HepG2 (cell line): ENCODE data around the gene NIFK. TPM values are rescaled to one million over a fixed set of nuclear protein-coding genes. Genes with fewer than 3 reads are reported as not detected.
"Not testable (repeated sequence)": the region's sequence is repeated elsewhere in the genome, so short reads cannot be mapped to it uniquely, and the experiment has no call there.

Experiments
- ATAC-seq: fragments of 200-7000 bp; cut with Tn5 transposase; 3 replicates; pipeline ENCODE4 v1.9.1; 2020; ENCODE audit warnings: mild to moderate bottlenecking, moderate library complexity
- BruUV-seq: library from RNA; stranded (reverse); fragments of 400-500 nt; replicated peaks from 2 replicates; lab custom pipeline; 2021; lab: Mats Ljungman, UMichigan
- CTCF ChIA-PET: fragments of 300-600 bp; formaldehyde crosslinking; extraction: SDS; loops from one replicate; lab custom pipeline; 2021; ENCODE audit warnings: low total read pairs, inconsistent platforms, low intra/inter-chr PET ratio; lab: Yijun Ruan, JAX
- POLR2A ChIA-PET: fragments of 350-600 bp; sonication (Branson Sonifier 250); formaldehyde crosslinking; loops from one replicate; lab custom pipeline; 2020; ENCODE audit warnings: antibody characterized with exemption, inconsistent platforms; lab: Yijun Ruan, JAX
- DNase-seq: peaks from one replicate; pipeline ENCODE4 v3.0.0-alpha.2; 2015; ENCODE audit warnings: low spot score
- FAIRE-seq: peaks from 3 replicates; lab custom pipeline; 2011; peaks lifted over from hg19 to GRCh38; lab: Jason Lieb, UNC
- H2AFZ ChIP-seq: one replicate; pipeline ENCODE4 v1.6.1; 2011; ENCODE audit warnings: low read length, inconsistent platforms
- H3K27ac ChIP-seq: fragments of 300-600 bp; 3 replicates; pipeline ENCODE4 v1.8.0; 2011; ENCODE audit warnings: mixed run types, mild to moderate bottlenecking, mixed read lengths, low read length, inconsistent platforms; ENCODE audit not compliant: insufficient read depth; ENCODE audit errors: extremely low read length
- H3K27me3 ChIP-seq, 2 experiments: fragments of 200-600 bp in 1 of 2; 2 replicates in 1 of 2; 3 replicates in 1 of 2; pipeline versions ENCODE4 v1.6.0 to v1.8.0; 2011; ENCODE audit warnings: low read length in 2 of 2, mild to moderate bottlenecking in 2 of 2, moderate library complexity in 2 of 2, inconsistent platforms in 1 of 2; ENCODE audit not compliant: insufficient read depth in 2 of 2, control insufficient read depth in 1 of 2
- H3K36me3 ChIP-seq, 2 experiments: fragments of 200-600 bp in 1 of 2; replicated peaks in 1 of 2; 2 replicates in 1 of 2; 3 replicates in 1 of 2; pipeline versions ENCODE4 v1.5.1 to v1.8.0; 2011; ENCODE audit warnings: low read length in 2 of 2, inconsistent platforms in 1 of 2; ENCODE audit not compliant: insufficient read depth in 2 of 2, control insufficient read depth in 1 of 2
- H3K4me1 ChIP-seq: 2 replicates; pipeline ENCODE4 v1.5.1; 2012; ENCODE audit warnings: low read length, inconsistent platforms; ENCODE audit not compliant: insufficient read depth
- H3K4me2 ChIP-seq: 2 replicates; pipeline ENCODE4 v1.6.0; 2011; ENCODE audit warnings: low read depth, low read length, inconsistent platforms
- H3K4me3 ChIP-seq, 3 experiments: fragments of 200-600 bp in 1 of 3; sonication (generic), shearing (Covaris generic) in 1 of 3; replicated peaks in 1 of 3; 2 replicates each; pipeline ENCODE4 v1.5.1; 2011 to 2016; ENCODE audit warnings: low read length in 3 of 3, inconsistent platforms in 2 of 3, low read depth in 2 of 3, mild to moderate bottlenecking in 2 of 3, control low read depth in 1 of 3, mixed read lengths in 1 of 3; ENCODE audit not compliant: insufficient read depth in 1 of 3
- H3K79me2 ChIP-seq: one replicate; pipeline ENCODE4 v1.6.1; 2011; ENCODE audit warnings: low read length, inconsistent platforms; ENCODE audit not compliant: insufficient read depth
- H3K9ac ChIP-seq: 2 replicates; pipeline ENCODE4 v1.6.0; 2011; ENCODE audit warnings: mild to moderate bottlenecking, low read depth, low read length, inconsistent platforms; ENCODE audit not compliant: insufficient read depth
- H3K9me3 ChIP-seq: 2 replicates; pipeline ENCODE4 v1.5.1; 2012; ENCODE audit warnings: mild to moderate bottlenecking, low read length
- H4K20me1 ChIP-seq: 2 replicates; pipeline ENCODE4 v1.6.0; 2011; ENCODE audit warnings: inconsistent platforms, mild to moderate bottlenecking, low read length, moderate library complexity; ENCODE audit not compliant: insufficient read depth
- ARID4A ChIP-seq: sonication (generic); formaldehyde crosslinking; IDR thresholded peaks from 2 replicates; pipeline ENCODE4 v1.5.0; 2020; ENCODE audit warnings: mild to moderate bottlenecking, missing genetic modification reagents, borderline replicate concordance
- DNMT1 ChIP-seq: sonication (generic); formaldehyde crosslinking; IDR thresholded peaks from 2 replicates; pipeline ENCODE4 v1.5.1; 2020; ENCODE audit warnings: mild to moderate bottlenecking, missing genetic modification reagents
- LCORL ChIP-seq, 2 experiments: fragments of 450-650 bp in 1 of 2; sonication (generic) in 1 of 2; formaldehyde crosslinking in 1 of 2; IDR thresholded peaks; 2 replicates each; pipeline versions ENCODE4 v1.5.0 to v1.6.1; 2017 to 2020; ENCODE audit warnings: antibody characterized with exemption in 1 of 2, missing genetic modification reagents in 1 of 2
- MAFK ChIP-seq, 2 experiments: IDR thresholded peaks in 1 of 2; conservative IDR thresholded peaks in 1 of 2; 2 replicates each; pipeline ENCODE4 v1.6.1; 2011; ENCODE audit warnings: improper control_type of control experiment in 2 of 2, low read length in 2 of 2
- NRL ChIP-seq: sonication (generic); formaldehyde crosslinking; IDR thresholded peaks from 2 replicates; pipeline ENCODE4 v1.5.0; 2020; ENCODE audit warnings: missing genetic modification reagents, mild to moderate bottlenecking, moderate library complexity, borderline replicate concordance
- SIN3A ChIP-seq: IDR thresholded peaks from 2 replicates; pipeline ENCODE4 v1.6.1; 2011; ENCODE audit warnings: low read depth, mild to moderate bottlenecking, control low read depth, low read length, borderline replicate concordance
- ZBTB7A ChIP-seq: sonication (generic); formaldehyde crosslinking; IDR thresholded peaks from 2 replicates; pipeline ENCODE4 v1.8.0; 2022; ENCODE audit warnings: mild to moderate bottlenecking, missing genetic modification reagents
- ZC3H13 ChIP-seq: sonication (generic); formaldehyde crosslinking; IDR thresholded peaks from 2 replicates; pipeline ENCODE4 v1.8.1; 2023; ENCODE audit warnings: mild to moderate bottlenecking, missing genetic modification reagents, moderate library complexity
- WGBS: methylation state at CpG from one replicate; pipeline ENCODE4 v1.1.6; 2017; ENCODE audit warnings: low lambda C conversion rate; 5-methylcytosine and 5-hydroxymethylcytosine counted together
- in situ Hi-C: cut with HindIII; loops from 2 replicates; pipeline ENCODE4 v1.10.0; 2017; ENCODE audit warnings: low pct_unique_long_range_greater_than_20kb; ENCODE audit not compliant: extremely low pct_ligation_motif_present
- intact Hi-C: fragments of 100-400 bp; cut with micrococcal nuclease; formaldehyde crosslinking; loops from one replicate; pipeline ENCODE4 v1.10.0; 2022; ENCODE audit not compliant: unreplicated experiment
- polyA plus RNA-seq, 8 experiments: library from polyadenylated mRNA; depleted of rRNA in 3 of 8; stranded (reverse) in 7 of 8; unstranded in 1 of 8; fragments of >200 nt; fragmentation: Illumina TruSeq in 4 of 8; extraction: Trizol in 4 of 8; gene quantifications; 2 replicates each; pipeline versions ENCODE4 v1.2.1 to v1.2.3, GENCODE V29; 2011 to 2016; ENCODE audit warnings: low read depth in 4 of 8, missing spikeins in 1 of 8, mixed read lengths in 1 of 8; ENCODE audit not compliant: insufficient read depth in 1 of 8
- total RNA-seq, 5 experiments: library from RNA; depleted of rRNA; stranded (reverse); fragments of >200 nt; fragmentation: Illumina TruSeq; extraction: Trizol; gene quantifications; 2 replicates each; pipeline ENCODE4 v1.2.3, GENCODE V29; 2016; ENCODE audit warnings: low read depth in 1 of 5
- TF ChIP-seq, protein P1 (sequence below): sonication (generic); formaldehyde crosslinking; IDR thresholded peaks from 2 replicates; pipeline ENCODE4 v1.8.0; 2022; ENCODE audit warnings: mild to moderate bottlenecking, missing genetic modification reagents, moderate library complexity

The NIFK gene
- total and polyA plus RNA-seq, 2 of the 13 experiments (the other 11 are each of a cell fraction or from before 2014, with no cell fraction given) = 19.6 to 105 TPM

- ATAC-seq, H3K4me3 ChIP-seq, intact Hi-C loops, H3K9me3 ChIP-seq, H3K36me3 ChIP-seq, H2AFZ ChIP-seq, H3K27me3 ChIP-seq, H3K27ac ChIP-seq, DNase-seq, CTCF ChIA-PET, BruUV-seq, FAIRE-seq, H3K79me2 ChIP-seq, H3K4me2 ChIP-seq, H4K20me1 ChIP-seq, in situ Hi-C loops, H3K9ac ChIP-seq: not testable (repeated sequence)
- peaks cover 65% of the 10 kb centered on the region for H3K4me1 ChIP-seq
- POLR2A ChIA-PET = interaction anchor here (5.9 kb wide), 1 partner anchor 52 kb away, joined by 34 read pairs; the partner anchor contains the start of gene CLASP1
- TF ChIP-seq MAFK (conservative IDR thresholded peaks at IDR 0.05 in 1 of 2, IDR thresholded peaks at IDR 0.05 in 1 of 2; ENCODE audit: low read length in 2 of 2) = 0 out of 4 replicates have a peak, but pooled peaks of 1 of the 2 experiments have one; percentile 3
These were observed 34.9 kb downstream of the NIFK start for GRCh38 chr2:121701761-121702160.

DNA sequence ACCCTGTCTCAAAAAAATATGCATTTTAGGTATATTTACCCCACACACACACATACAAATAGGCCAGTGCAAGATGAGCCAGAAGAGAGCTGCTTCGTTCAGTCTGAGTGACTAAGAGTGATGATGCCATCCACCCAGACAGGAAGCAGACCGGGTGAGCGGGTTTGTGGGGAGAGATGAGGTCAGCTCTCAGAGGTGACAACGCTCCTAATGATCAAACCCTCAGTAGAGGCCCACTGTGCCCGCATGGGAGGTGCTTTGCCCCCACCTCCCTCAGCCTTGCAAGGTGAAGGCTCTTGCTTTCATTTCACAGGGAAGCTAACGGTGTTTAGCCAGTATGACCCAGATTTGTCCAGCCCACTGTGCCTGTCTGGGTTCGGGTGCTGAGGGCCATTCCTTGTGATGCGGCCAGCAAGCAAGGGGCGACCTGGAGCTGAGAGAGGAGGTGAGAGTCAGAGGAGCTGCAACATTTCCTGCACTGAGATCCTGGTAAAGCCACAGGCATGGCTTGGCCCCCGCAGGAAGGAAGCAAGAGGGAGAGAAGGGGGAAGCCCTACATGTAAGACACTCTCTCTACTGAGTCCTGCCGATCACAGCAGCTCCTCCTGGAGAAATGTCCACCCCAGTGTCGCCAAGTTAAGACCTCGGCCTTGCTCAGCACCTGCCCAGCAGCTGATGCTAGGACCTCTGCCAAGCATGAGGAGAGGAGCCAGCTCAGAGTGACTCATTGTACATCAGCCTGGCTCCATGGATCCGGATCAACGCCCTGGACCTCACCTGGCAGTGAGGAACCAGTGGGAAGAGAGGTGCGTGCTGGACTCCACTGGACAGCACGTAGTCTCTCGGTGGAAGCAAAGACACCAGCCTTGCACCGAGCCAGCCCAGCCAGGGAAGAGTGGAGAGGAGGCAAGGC, 37.0 kb downstream of the NIFK start:
- no peaks in the 10 kb centered on the region for H4K20me1 ChIP-seq
- H3K4me1 ChIP-seq = peaks cover 54% of the 10 kb centered on the region
- ChIA-PET POLR2A (interaction anchor here (0.6 to 5.9 kb wide), 9 partner anchors 8 to 169 kb away, joined by 3 to 34 read pairs (median 5); partner anchors contain the start of genes CLASP1 and RNU4ATAC), CTCF (no interaction called here)
- no peak overlapping the region for H3K27ac ChIP-seq
- 3% methylated on average over 19 of the region's 19 CpGs for WGBS
- no peaks in the 10 kb centered on the region for H3K79me2 ChIP-seq
- peak overlapping the region; percentile 88 for H3K4me2 ChIP-seq
- H3K4me3 ChIP-seq = peak overlapping the region; percentile 33 to 67 (median 41)
- peak; percentile 52 for DNase-seq
- ATAC-seq = peak; percentile 75
- no peaks in the 10 kb centered on the region for H3K36me3 ChIP-seq
- H3K9me3 ChIP-seq = no peaks in the 10 kb centered on the region
- H2AFZ ChIP-seq = no peak overlapping the region
- no TSS peak for BruUV-seq
- no peaks in the 10 kb centered on the region; a peak in 1 of 5 replicates for H3K27me3 ChIP-seq
- intact Hi-C loops = no loop called here
- in situ Hi-C loops = no loop called here
- peak overlapping the region; percentile 5; the same call in 1 of the 2 replicates for H3K9ac ChIP-seq
- no peak for FAIRE-seq
- TF ChIP-seq LCORL (IDR thresholded peaks at IDR 0.05) (no peak), LCORL (CRISPR knock-in tag; IDR thresholded peaks at IDR 0.05) (peak; percentile 62; the same call in 1 of the 2 replicates), ZC3H13 (no peak), ARID4A (no peak), DNMT1 (0 out of 2 replicates have a peak, but pooled peaks have one; percentile 22), SIN3A (no peak), ZBTB7A (no peak), NRL (0 out of 2 replicates have a peak, but pooled peaks have one; percentile 11)
- TF ChIP-seq, protein P1, sequence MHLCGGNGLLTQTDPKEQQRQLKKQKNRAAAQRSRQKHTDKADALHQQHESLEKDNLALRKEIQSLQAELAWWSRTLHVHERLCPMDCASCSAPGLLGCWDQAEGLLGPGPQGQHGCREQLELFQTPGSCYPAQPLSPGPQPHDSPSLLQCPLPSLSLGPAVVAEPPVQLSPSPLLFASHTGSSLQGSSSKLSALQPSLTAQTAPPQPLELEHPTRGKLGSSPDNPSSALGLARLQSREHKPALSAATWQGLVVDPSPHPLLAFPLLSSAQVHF (CRISPR knock-in tag) = no peak
